DMS79 treated with DMSO at 0.1 percent for 48 hours (cell line): Measurements from ENCODE around the gene CST4.
"Not testable (repeated sequence)": the region's sequence is repeated elsewhere in the genome, so short reads cannot be mapped to it uniquely, and the experiment has no call there.

ENCODE experiments used
- DNase-seq: peaks from one replicate; lab custom pipeline; 2025; lab: John Stamatoyannopoulos, UW

Gene CST4, protein sequence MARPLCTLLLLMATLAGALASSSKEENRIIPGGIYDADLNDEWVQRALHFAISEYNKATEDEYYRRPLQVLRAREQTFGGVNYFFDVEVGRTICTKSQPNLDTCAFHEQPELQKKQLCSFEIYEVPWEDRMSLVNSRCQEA

DNA sequence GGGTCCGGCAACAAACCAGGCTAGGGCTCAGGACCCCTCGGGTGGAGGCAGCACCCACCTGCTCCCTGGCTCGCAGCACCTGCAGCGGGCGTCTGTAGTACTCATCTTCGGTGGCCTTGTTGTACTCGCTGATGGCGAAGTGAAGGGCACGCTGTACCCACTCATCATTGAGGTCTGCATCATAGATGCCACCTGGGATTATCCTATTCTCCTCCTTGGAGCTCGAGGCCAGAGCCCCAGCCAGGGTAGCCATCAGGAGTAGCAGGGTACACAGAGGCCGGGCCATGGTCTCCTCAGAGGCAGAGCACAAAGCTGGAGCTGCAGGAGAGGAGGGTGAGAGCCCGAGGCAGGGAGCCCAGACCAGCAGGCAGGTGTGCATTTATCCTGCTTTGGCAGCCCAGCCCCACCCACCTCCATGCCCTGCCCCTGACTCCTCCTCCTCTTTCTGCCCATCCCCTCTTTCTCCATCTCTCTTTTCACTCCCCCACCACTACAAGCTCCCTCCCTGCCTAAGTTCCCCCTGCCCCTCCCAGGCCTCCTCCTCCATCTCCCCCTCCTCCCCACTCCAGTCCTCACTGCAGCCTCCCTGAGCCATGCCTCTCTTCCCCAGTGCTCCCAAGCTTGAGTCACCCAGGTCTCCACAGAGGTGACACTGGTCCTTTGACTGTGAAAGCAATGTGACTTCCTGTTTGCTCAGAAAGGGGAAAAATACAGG, at the start of gene CST4:
TSS of gene CST4 (minus strand) at position 355 of the 715 bp plus-strand sequence. CDS start at position 286, 69 bp downstream.
- DNase-seq, result not testable (repeated sequence)

DNA sequence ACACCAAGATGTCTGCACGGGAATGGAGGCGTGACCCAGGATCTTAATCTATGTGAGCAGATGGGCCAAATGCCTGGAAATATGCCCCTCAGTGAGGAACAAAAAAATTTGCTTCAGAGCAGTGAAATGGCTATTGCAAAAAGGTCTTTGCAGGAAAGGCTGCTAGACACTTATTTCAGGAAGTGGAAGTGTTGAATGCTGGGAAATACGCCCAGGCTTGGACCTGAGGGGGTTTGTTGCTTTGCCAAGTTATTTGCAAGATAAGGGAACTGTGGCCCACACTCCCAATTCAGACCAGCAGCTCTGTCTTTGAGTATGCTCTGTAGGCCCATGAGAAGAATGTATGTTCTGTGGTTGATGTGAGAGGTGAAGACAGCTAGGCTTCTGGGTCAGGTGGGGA, 46.6 kb upstream of the CST4 start:
- not testable (repeated sequence) for DNase-seq

DNA sequence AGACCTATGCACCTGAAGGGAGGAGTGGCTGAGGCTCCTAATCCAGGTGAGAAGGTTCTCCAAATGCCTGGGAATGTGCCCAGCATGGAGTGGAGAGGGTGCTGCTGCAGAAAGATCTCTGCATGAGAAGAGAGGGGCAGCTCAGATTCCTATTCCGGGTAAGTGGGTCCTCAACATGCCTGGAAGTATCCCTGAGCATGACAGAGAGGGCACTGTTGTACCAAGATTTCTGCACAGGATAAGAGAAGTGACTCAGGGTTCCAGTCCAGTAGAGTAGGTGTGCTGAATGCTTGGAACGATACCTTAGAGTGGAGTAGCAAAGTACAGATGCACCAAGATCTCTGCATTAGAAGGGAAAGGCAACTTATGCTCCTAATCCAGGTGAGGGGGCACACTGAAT, 46.1 kb upstream of the CST4 start:
- not testable (repeated sequence) for DNase-seq

DNA sequence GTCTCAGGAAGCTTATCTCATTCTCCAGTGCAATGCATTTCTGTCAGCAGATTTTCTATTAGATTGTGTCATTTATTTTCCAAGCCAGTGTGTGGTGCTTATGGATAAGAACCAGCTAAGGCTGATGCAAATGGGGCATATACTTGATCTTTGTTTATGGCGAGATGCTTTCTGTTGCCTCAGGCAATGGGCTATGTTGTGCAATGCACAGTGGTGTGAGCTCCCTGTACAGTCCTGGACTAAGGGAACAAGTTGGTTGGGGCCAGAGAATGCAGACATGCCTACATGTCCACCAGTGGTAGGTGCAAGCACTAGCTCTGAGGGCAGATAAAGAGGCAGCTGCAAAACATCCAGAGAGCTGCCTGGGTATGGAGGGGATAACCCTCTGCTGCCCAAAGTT, 45.6 kb upstream of the CST4 start:
- DNase-seq, result not testable (repeated sequence)

DNA sequence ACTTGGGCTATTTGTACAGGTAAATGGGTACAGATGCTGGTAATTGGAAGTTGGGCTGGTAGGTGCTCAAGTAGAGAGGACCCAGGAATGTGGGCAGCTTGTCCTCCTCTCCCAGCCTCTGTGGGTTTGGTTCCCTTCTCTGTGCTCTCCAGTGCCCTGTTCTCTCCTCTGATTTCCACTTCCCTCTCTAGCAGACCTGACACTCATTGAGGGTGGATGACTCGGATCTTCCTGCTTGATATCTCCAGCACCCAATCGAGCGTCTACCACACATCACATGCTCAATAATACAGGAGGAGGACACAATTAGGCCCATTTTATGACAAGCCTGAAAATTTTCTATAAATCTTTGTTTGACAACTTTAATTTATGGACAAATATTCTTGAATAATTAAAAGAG, 38.2 kb upstream of the CST4 start:
- DNase-seq, result no peak

DNA sequence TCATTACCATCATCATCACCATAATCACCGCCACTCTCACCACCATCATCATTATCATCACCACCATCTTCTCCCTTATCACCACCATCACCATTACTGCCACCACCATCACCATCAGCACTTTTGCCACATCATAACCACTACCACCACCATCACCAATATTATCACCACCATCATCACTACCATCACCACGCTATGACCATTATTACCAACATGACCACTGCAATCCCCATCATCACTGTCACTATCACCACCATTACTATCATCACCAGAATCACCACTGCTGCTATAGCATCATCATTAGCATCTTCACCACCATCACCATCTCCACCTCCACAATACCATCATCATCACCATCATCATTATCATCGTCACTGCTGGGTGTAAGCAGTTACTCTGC, 36.3 kb upstream of the CST4 start:
- no peak for DNase-seq

DNA sequence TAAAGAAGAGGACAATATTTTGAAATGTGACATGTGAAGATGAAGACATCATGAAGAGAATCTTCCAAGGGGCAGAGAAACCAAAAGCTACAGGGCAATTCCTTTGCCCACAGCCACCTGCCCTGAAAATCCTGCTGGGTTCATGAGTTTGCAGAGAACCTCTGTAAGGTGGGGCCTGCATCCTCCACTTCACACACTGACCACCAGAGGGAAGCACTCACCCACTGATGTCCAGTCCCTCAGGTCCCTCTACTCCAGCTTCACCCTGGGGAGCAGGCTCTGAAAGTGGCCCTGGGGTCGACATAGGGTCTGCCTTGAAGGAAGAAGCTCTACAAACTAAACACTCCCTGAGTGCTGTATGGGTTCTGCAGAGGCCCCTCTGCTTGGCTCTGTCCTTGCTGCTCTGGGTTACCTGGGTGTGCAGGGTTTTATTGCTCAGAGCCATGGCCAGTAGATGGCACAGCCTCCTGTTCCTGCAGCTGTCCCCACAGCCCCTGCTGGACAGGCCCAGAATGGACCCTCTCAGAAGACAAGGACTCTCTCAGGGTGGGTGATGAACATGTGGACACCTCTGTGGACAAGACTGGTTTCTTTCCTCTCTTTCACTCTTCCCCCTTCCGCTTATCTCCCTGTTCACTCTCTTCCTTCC, 34.9 kb upstream of the CST4 start:
- DNase-seq, result not testable (repeated sequence)

DNA sequence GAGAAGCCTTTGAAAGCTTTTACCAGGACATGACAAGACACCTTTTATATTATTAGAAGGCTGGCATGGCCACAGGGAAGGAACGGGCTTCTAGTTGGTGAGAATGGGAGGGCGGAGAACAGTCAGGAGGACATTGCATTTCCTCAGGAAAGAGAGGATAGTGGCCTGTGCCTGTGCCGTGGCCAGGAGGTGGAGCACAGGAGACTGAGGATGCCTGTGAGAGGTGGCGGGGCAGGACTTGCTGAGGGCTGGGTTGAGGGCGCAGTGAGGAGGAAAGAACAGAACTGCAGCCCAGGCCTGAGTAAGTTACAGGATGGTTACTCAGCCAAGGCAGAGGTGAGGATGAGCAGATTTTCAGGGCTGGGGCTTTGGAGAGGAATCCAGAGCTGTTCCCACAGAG, 34.0 kb upstream of the CST4 start:
- DNase-seq, result not testable (repeated sequence)

DNA sequence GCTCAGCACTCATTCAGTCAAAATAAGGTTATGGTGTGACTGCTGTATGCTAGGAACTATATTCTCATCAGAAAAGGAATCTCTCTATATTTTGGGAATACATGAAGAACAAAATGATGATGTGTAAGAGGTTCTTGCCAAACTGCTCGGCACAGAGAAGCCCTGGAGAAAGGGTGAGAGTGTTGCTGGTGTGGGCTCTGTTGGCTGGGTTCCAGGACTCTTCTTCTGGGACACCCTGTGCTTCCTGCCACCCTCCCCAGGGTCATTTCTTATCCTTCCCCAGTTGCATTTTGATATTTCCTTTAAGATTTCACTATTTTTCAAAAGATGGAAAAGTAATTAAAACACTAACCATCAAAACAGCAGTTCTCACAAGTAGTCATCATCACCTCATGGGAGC, 33.1 kb upstream of the CST4 start:
- DNase-seq, result no peak

DNA sequence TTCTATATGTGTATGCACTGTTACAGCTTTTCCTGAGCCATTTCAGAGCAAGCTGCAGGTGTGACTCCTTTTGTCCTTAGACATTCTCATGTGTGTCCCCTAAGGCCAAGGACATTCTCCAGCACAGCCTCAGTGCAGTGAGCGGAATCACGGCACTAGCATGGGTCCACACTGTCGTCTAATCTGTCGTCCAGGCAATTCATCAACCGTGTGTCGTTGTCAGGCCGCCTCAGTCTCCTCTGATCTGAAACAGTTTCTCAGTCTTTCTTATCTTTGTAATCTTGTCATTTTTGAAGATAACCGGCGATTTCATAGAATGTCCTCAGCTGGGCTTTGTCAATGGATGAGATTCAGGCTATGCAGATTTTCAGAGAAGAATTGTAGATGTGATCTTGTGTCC, 30.5 kb upstream of the CST4 start:
- not testable (repeated sequence) for DNase-seq

DNA sequence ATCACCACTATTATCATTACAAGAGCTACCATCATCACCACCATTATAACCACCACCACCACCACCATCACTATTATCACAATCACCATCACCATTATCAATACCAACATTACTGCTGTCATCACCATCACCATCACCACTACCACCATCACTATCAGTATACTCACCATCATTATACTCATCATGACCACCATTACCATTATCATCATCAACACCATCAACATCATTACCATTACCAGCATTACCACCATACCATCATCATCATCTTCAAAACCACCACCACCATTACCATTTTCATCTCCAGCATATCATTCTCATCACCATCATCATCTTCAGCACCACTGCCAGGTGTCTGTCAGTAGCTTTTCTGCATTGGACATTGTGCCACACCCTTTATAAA, 22.9 kb upstream of the CST4 start:
- not testable (repeated sequence) for DNase-seq

DNA sequence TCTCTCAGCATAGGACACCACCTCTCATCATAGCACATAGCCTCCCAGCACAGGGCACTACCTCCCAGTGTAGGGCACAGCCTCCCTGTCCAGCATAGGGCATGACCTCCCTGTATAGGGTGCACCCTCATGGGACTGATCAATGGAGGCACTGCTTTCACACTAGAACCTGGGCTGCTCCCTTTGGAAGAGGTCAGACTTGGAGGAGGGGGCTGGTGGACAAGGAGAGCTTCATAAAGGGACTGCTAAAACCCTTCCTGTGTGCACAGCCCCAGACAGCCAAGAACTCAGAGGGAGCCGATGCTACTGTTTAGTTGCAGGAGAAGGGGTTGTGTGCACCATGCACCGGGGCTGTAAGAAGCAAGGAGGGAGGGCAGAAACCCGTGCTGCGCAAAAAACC, 21.9 kb upstream of the CST4 start:
- DNase-seq, result no peak

DNA sequence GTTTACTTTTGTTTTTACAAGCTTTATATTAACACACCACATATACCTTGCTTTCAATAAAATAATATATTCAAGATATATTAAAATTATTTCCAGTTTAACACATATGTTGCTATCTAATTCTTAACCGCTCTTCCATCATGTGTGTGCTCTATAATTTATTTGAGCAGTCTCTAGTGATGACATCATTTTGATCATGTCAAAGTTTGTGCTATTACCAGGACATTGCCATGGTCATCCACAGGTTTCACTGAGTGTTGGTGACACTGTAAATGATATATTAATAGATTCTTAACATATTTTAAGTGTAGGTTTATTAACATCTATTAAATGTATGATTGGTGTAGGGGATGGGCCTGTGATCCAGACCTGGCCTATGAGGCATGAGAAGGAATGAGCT, 17.1 kb upstream of the CST4 start:
- DNase-seq, result no peak

DNA sequence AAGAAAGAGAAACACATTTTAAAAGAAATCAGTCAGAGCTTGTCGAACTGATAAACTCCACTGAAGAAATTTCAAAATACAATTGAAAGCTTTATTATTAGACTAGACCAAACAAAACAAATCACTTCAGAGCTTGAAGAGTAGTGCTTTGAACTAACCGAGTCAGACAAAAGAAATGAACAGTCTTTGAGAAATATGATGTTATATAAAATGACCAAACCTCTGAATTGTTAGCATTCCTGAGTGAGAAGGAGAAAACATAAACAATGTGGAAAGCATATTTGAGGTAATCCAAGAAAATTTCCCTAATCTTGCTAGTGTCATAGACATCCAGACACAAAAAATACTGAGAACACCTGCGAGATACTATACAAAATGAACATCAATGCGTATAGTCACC, 13.2 kb upstream of the CST4 start:
- DNase-seq, result no peak

DNA sequence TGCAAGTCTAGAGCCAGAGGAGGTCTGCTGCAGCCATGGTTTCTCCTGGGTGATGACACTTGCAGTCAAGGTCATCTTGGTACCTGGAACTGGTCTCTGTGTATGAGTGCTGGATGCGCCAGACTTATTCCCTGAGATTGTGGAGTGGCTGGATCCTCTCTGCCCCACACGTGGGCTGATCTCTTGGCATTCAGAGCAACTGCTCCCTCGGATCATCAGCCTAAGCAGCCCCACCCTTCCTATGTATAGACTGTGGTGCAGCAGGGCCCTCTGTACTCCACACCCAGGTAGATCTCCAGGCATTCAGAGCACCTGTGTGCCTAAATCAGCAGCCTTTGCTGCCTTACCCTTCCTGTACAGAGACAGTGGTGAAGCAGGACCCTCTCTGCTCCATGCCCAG, 12.1 kb upstream of the CST4 start:
- DNase-seq, result no peak

DNA sequence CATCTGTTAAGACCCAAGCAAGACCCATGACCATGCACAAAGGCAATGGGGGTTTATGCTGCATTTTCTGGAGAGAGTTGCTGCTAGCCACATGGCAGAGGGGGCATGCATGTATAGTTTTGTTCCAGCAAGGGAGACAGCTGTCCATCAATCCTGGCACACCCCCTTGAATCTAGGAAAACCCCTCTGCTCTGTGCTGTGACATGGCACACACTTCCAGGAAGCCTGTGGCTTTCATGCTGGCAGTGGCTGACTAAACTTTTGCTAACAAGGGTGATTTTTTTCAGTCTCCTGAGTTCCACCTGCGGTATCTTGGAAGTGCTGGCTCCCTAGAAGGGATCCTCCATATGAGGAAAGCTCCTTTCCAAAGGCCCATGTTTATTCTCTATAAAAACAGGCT, 9.1 kb upstream of the CST4 start:
- no peak for DNase-seq

DNA sequence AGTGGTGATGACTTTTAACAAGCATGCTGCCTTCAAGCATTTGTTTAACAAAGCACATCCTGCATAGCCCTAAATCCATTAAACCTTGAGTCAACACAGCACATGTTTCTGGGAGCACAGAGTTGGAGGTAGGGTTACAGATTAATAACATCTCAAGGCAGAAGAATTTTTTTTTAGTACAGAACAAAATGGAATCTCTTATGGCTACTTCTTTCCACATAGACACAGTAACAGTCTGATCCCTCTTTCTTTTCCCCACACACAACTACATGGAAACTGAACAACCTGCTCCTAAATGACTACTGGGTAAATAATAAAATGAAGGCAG, 6.2 kb upstream of the CST4 start:
- DNase-seq, result not testable (repeated sequence)

DNA sequence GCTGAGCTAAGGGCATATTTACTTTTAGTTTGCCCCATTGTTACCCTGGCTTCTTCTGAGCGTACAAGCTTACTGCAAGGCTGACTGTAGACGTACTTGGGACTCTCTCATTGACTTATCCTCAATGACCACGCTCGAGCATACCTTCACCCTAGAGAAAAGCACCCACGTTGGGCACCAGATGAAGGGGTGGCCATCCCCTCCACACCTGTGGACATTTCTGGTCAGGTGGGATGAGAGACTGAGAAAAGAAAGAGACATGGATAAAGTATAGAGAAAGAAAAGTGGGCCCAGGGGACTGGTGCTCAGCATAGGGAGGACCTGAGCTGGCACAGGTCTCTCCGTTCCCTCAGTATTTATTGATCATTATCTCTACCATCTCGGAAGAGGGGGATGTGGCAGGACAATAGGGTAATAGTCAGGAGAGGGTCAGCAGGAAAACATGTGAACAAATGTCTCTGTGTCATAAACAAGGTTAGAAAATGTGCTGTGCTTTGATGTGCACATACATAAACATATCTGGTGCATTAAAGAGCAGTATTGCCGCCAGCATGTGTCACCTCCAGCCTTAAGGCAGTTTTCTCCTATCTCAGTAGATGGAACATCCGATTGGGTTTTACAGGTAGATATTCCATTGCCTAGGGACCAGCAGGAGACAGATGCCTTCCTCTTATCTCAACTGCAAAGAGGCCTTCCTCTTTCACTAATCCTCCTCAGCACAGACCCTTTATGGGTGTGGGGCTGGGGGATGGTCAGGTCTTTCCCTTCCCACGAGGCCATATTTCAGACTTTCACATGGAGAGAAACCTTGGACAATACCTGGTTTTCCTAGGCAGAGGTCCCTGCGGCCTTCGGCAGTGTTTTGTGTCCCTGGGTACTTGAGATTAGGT, 5.6 kb upstream of the CST4 start:
- not testable (repeated sequence) for DNase-seq

DNA sequence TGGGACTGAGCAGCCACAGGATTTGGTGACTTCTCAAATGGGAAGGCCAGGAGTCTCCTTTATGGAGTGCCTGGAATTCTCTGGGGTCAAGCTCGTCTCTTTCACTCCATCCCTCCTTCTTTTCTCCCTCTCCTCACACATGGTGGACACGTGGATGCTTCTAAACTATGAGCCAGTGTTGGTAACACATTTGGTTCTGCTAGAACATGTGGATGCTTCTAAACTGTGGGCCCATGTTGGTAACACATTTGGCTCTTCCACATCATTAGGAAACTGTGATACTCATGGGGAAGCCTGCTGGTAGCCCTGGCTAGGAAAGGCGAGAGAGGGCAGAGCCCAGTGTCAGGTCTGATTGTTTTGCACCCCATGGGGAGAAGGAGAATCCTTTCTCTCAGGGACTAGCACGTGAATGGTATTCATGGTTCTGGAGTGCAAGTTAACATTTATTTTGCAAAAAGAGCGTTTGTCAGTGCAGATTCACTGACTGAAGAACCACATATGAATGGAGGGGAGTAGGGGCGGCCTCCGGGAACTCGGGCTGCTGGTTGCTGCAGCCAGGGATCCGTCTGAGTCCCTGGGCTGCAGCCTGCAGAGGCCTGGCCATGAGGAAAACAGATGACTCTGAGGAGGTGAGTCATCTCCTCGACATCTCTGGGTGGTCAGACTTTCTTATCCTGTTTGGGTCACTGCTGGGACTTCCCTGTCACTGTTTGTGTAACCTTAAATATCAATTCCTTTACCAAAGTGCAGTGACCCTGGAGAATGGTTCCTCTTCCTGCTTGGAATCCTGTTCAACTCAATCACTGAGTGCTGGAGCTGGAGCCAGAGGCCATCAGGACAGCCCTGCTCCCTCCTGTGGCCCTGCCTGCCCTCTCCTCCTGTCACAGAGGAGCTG, 4.1 kb upstream of the CST4 start:
- not testable (repeated sequence) for DNase-seq

DNA sequence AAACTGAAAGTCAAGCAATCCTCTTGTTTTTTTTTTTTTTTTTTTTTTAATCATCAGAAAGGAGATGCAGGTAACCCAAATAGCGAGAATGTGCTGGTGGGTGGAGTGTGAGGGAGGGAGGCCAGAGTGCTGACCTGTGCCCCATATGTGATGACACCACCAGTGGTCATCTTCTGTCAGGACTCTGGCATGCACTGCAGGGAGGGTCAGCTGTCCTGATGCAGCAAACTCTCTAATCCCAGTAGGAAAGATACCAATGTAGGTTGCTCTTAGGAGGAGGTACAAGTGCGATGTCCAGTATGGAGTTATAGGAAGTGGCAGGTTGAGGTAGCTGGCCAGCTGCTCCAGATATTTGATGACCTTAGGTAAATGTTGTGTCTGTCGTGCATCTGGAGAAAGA, 2.8 kb upstream of the CST4 start:
- DNase-seq, result no peak

DNA sequence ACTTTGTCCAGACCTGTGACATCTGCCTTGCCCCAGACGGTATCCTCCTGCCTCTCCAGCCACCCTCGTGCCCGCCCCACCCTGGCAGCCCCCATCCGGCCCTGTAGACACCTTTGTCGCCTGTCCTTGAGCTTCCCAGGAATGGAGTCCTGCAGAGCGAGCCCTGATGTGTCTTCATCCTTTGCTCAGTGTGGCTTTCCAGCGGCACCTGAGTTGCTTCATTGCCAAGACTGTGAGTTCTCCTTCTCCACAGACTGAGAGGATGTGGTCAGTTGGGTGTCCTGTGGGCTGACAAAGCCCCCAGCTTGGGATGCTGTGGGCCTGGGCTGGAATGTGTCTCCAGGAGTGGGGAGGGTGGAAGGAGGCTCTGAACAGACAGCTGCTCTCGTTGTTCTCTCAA, 1.7 kb upstream of the CST4 start:
- no peak for DNase-seq

DNA sequence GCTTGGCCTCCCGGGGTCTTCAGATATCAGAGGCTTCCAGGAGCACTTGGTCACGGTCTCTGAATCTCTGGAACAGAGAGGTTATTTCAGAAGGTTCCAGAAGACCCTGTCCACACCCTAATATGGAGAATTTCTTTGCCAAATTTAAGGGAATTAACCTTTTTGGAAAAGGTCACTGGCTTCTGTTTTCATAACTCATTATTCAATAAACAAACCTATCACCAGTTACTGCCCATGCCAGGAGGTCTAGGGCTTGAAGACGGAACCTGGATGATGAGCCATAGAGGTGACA, 507 bp upstream of the CST4 start:
- DNase-seq, result no peak
